ENCODE results near the gene PNMT. TPM values are rescaled to one million over a fixed set of nuclear protein-coding genes. Genes with fewer than 3 reads are reported as not detected.

The PNMT gene
- total and polyA plus RNA-seq, 7 donors = 1.2 to 5.4 (median 2.8) TPM

GRCh38 chr17:39638317-39638716, 29.9 kb upstream of the PNMT start:
- H3K27me3 ChIP-seq = no peaks in the 10 kb centered on the region
- no peaks in the 10 kb centered on the region for H3K9me3 ChIP-seq
- intact Hi-C loops (cut with DNase I) = no loop called here
- no peak for TF ChIP-seq CTCF (IDR thresholded peaks at IDR 0.05)
- TF ChIP-seq POLR2A (IDR thresholded peaks at IDR 0.05) = no peak
- no peak for TF ChIP-seq EP300 (IDR thresholded peaks at IDR 0.05)
- TF ChIP-seq POLR2AphosphoS5 (IDR thresholded peaks at IDR 0.05) = no peak
- H3K27ac ChIP-seq = no peak overlapping the region
- DNase-seq = no peak
- 90 to 93% methylated on average over 7 of the region's 7 CpGs for whole genome bisulfite sequencing, 2 donors
- peaks cover 0 to 79% (median 50%) of the 10 kb centered on the region in 4 donors for H3K4me1 ChIP-seq
- peak overlapping the region in 2 of 4 donors; percentile 77 to 88 for H3K4me3 ChIP-seq
- no peaks in the 10 kb centered on the region for H3K36me3 ChIP-seq

GRCh38 chr17:39639043-39639442, 29.2 kb upstream of the PNMT start:
- H3K4me1 ChIP-seq = peaks cover 0 to 80% (median 48%) of the 10 kb centered on the region in 4 donors

GRCh38 chr17:39639566-39640458, 28.4 kb upstream of the PNMT start:
- DNase-seq = no peak
- TF ChIP-seq EP300 (IDR thresholded peaks at IDR 0.05) = no peak
- Histone ChIP-seq H3K27me3 (no peaks in the 10 kb centered on the region), H3K4me3 (no peak overlapping the region), H3K4me1 (peaks cover 0 to 72% (median 44%) of the 10 kb centered on the region in 4 donors), H3K9me3 (no peaks in the 10 kb centered on the region), H3K27ac (no peak overlapping the region), H3K36me3 (no peaks in the 10 kb centered on the region)
- intact Hi-C loops (cut with DNase I) = no loop called here
- WGBS, 2 donors = 89 to 92% methylated on average over 11 of the region's 11 CpGs

More at GRCh38 chr17:39639043-39639442, 29.2 kb upstream of the PNMT start:
- Histone ChIP-seq H3K27me3 (no peaks in the 10 kb centered on the region), H3K27ac (no peak overlapping the region), H3K4me3 (no peak overlapping the region), H3K36me3 (no peaks in the 10 kb centered on the region), H3K9me3 (no peaks in the 10 kb centered on the region)
- 75 to 77% methylated on average over 2 of the region's 2 CpGs for WGBS, 2 donors
- no peak for TF ChIP-seq POLR2A (IDR thresholded peaks at IDR 0.05)
- no peak for TF ChIP-seq CTCF (IDR thresholded peaks at IDR 0.05)
- TF ChIP-seq POLR2AphosphoS5 (IDR thresholded peaks at IDR 0.05) = no peak
- no peak for TF ChIP-seq EP300 (IDR thresholded peaks at IDR 0.05)
- intact Hi-C loops (cut with DNase I) = no loop called here
- no peak for DNase-seq

GRCh38 chr17:39640591-39641031, 27.6 kb upstream of the PNMT start:
- no peaks in the 10 kb centered on the region for H3K9me3 ChIP-seq
- DNase-seq = no peak
- no peak overlapping the region for H3K27ac ChIP-seq
- H3K4me1 ChIP-seq = peaks cover 0 to 66% (median 44%) of the 10 kb centered on the region in 4 donors
- 45 to 51% methylated on average over 4 of the region's 4 CpGs for WGBS, 2 donors
- H3K36me3 ChIP-seq = no peaks in the 10 kb centered on the region
- TF ChIP-seq EP300 (IDR thresholded peaks at IDR 0.05) (no peak), CTCF (IDR thresholded peaks at IDR 0.05) (no peak), POLR2A (IDR thresholded peaks at IDR 0.05) (no peak), POLR2AphosphoS5 (IDR thresholded peaks at IDR 0.05) (no peak)
- intact Hi-C loops (cut with DNase I) = no loop called here
- H3K27me3 ChIP-seq = no peaks in the 10 kb centered on the region
- no peak overlapping the region for H3K4me3 ChIP-seq

- peaks cover 0 to 61% (median 42%) of the 10 kb centered on the region in 4 donors for H3K4me1 ChIP-seq
- no peak overlapping the region for H3K27ac ChIP-seq
Observed at GRCh38 chr17:39641097-39641496, 27.2 kb upstream of the PNMT start.

More at GRCh38 chr17:39641097-39641496, 27.2 kb upstream of the PNMT start:
- Histone ChIP-seq H3K36me3 (no peaks in the 10 kb centered on the region), H3K9me3 (no peaks in the 10 kb centered on the region), H3K4me3 (no peak overlapping the region), H3K27me3 (no peaks in the 10 kb centered on the region)
- 98 to 99% methylated on average over 4 of the region's 4 CpGs for WGBS, 2 donors
- intact Hi-C loops (cut with DNase I) = no loop called here
- TF ChIP-seq EP300 (IDR thresholded peaks at IDR 0.05) (no peak), CTCF (IDR thresholded peaks at IDR 0.05) (no peak), POLR2A (IDR thresholded peaks at IDR 0.05) (no peak), POLR2AphosphoS5 (IDR thresholded peaks at IDR 0.05) (no peak)
- DNase-seq = no peak
